ENCODE results near the gene TMEM176A. TPM values are rescaled to one million over a fixed set of nuclear protein-coding genes. Genes with fewer than 3 reads are reported as not detected.
A peak's percentile ranks its signal among the peaks of the same experiment; 100 is the strongest.

Gene TMEM176A
- polyA plus RNA-seq, 2 of the 4 experiments (the other 2 are of a cell fraction), result 0.05 TPM; not detected in 1

DNA sequence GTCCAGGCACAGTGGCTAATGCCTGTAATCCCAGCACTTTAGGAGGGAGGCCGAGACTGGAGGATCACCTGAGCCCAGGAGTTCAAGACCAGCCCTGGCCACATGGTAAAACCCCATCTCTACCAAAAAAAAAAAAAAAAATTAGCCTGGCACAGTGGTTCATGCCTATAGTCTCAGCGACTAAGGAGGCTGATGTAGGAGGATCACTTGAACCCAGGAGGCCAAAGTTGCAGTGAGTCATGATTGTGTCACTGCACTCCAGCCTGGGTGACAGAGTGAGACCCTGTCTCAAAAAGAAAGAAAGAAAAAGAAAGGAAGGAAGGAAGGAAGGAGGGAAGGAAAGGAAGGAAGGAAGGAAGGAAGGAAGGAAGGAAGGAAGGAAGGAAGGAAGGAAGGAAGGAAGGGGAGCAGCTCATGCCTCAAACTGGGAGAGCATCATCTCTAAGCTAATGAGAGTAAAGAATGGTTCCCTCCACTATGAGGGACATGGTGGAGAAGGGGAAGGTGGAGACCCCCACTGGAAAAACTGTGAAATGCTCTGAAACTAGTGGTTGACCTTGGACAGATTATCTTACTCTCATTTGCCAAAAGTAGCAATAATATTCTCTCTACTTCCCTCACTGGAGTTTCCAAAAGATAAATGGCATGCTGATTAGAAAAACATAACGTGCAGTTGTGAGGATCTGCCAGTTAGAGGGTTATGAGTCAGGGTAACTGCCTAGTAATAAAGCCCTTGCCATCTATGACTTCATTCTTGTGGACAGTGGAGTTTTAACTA is 46.6 kb upstream of the TMEM176A start:
- ATAC-seq (peak in 1 of 2 experiments; percentile 60; a peak in 2 of 6 replicates), FAIRE-seq (no peak), DNase-seq (ENCODE audit: low read depth in 1 of 2, low spot score in 1 of 2) (no peak)
- 2% methylated on average over 3 of the region's 3 CpGs for WGBS (ENCODE audit: missing lambda C conversion rate)
- H3K4me2 ChIP-seq, result no peak overlapping the region
- H3K27ac ChIP-seq, result no peak overlapping the region
- ChIA-PET POLR2A (no interaction called here), CTCF (no interaction called here)
- H3K9me3 ChIP-seq, result no peaks in the 10 kb centered on the region
- no peak overlapping the region for H3K4me3 ChIP-seq
- peak in 1 of 2 experiments; percentile 27; a peak in 1 of 5 replicates for TF ChIP-seq RAD21 (conservative IDR thresholded peaks at IDR 0.05 in 1 of 2, IDR thresholded peaks at IDR 0.05 in 1 of 2)
- no peak for TF ChIP-seq GATA3 (IDR thresholded peaks at IDR 0.05; ENCODE audit: borderline replicate concordance)
- no peaks in the 10 kb centered on the region for H3K4me1 ChIP-seq

DNA sequence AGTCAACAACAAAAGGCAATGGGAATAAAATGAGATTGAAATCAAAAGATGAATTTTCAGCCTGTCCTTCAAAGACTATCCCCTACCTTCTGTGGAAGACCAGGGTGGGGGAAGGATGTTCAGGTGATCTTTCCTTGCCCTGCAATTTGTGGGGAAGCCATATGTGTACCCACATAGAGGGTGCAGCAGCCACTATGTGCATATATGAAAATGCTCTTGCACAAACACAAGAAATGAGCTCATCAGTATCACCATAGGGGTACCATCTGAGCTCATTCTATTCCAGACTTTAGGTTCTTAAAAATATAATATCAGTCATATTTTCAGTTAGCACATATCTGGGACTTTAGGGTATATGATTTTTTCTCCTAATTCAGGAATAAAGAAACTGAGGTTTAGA is 45.6 kb upstream of the TMEM176A start:
- no peaks in the 10 kb centered on the region for H3K4me1 ChIP-seq
- POLR2A ChIA-PET, result no interaction called here
- no peak overlapping the region for H3K4me3 ChIP-seq
- ATAC-seq (no peak), DNase-seq (ENCODE audit: low read depth in 1 of 2, low spot score in 1 of 2) (no peak), FAIRE-seq (no peak)
- no peak for TF ChIP-seq BHLHE40 (IDR thresholded peaks at IDR 0.05; ENCODE audit: low read depth, low read length)
- TF ChIP-seq, protein P1, sequence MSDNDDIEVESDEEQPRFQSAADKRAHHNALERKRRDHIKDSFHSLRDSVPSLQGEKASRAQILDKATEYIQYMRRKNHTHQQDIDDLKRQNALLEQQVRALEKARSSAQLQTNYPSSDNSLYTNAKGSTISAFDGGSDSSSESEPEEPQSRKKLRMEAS (IDR thresholded peaks at IDR 0.05), result no peak
- TF ChIP-seq CHD2 (IDR thresholded peaks at IDR 0.05; ENCODE audit: low read length, partially characterized antibody), result no peak
- H3K27ac ChIP-seq, result no peak overlapping the region
- H3K4me2 ChIP-seq, result no peak overlapping the region
- H3K9me3 ChIP-seq, result no peaks in the 10 kb centered on the region
- CTCF ChIA-PET, result no interaction called here

DNA sequence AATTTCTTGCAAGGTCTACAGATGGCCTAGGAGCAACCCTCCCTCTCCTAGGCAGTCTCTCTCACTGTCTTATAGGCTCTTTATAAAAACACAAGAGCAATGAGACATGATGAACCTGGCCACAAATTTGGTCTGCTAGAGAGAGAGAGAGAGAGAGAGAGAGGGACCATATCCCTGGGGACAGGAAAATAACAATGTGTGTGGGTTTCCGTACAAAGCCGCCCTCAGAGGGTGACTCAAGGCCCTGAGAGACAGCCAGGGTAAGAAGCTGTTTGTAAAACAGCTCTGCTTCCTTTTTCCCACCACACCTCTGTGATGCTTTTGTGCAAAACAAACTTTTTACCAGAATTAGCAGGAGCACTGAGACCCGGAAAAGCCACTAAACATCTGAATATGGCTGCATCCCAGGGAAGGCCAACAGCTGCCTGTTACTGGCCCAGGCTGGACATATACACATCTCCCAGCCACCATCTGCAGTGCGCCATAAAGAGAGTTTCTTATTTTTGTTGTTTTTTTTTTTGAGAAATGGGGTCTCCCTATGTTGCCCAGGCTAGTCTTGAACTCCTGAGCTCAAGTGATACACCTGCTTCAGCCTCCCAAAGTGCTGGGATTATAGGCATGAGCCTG is 45.0 kb upstream of the TMEM176A start:
- H3K4me3 ChIP-seq, result no peak overlapping the region
- ChIA-PET CTCF (no interaction called here), POLR2A (no interaction called here)
- DNase-seq (ENCODE audit: low read depth in 1 of 2, low spot score in 1 of 2), result no peak
- no peak for TF ChIP-seq GATA3 (IDR thresholded peaks at IDR 0.05; ENCODE audit: borderline replicate concordance)
- TF ChIP-seq KDM1A (IDR thresholded peaks at IDR 0.05; ENCODE audit: low read depth), result no peak
- TF ChIP-seq, protein P2, sequence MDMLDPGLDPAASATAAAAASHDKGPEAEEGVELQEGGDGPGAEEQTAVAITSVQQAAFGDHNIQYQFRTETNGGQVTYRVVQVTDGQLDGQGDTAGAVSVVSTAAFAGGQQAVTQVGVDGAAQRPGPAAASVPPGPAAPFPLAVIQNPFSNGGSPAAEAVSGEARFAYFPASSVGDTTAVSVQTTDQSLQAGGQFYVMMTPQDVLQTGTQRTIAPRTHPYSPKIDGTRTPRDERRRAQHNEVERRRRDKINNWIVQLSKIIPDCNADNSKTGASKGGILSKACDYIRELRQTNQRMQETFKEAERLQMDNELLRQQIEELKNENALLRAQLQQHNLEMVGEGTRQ (IDR thresholded peaks at IDR 0.05), result no peak
- TF ChIP-seq RCOR1 (IDR thresholded peaks at IDR 0.05; ENCODE audit: low read depth, low read length), result no peak
- TF ChIP-seq NPAS2 (CRISPR knock-in tag; IDR thresholded peaks at IDR 0.05; ENCODE audit: borderline replicate concordance), result no peak
- TF ChIP-seq ZFP36 (IDR thresholded peaks at IDR 0.05; ENCODE audit: borderline replicate concordance, partially characterized antibody), result no peak
- TF ChIP-seq, protein P3, sequence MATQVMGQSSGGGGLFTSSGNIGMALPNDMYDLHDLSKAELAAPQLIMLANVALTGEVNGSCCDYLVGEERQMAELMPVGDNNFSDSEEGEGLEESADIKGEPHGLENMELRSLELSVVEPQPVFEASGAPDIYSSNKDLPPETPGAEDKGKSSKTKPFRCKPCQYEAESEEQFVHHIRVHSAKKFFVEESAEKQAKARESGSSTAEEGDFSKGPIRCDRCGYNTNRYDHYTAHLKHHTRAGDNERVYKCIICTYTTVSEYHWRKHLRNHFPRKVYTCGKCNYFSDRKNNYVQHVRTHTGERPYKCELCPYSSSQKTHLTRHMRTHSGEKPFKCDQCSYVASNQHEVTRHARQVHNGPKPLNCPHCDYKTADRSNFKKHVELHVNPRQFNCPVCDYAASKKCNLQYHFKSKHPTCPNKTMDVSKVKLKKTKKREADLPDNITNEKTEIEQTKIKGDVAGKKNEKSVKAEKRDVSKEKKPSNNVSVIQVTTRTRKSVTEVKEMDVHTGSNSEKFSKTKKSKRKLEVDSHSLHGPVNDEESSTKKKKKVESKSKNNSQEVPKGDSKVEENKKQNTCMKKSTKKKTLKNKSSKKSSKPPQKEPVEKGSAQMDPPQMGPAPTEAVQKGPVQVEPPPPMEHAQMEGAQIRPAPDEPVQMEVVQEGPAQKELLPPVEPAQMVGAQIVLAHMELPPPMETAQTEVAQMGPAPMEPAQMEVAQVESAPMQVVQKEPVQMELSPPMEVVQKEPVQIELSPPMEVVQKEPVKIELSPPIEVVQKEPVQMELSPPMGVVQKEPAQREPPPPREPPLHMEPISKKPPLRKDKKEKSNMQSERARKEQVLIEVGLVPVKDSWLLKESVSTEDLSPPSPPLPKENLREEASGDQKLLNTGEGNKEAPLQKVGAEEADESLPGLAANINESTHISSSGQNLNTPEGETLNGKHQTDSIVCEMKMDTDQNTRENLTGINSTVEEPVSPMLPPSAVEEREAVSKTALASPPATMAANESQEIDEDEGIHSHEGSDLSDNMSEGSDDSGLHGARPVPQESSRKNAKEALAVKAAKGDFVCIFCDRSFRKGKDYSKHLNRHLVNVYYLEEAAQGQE (IDR thresholded peaks at IDR 0.05), result no peak
- TF ChIP-seq, protein P1 (IDR thresholded peaks at IDR 0.05), result no peak
- no peak overlapping the region for H3K4me2 ChIP-seq
- H3K27ac ChIP-seq, result no peak overlapping the region
- no peak for FAIRE-seq
- ATAC-seq, result no peak
- H3K9me3 ChIP-seq, result no peaks in the 10 kb centered on the region
- 33% methylated on average over 4 of the region's 4 CpGs for WGBS (ENCODE audit: missing lambda C conversion rate)
- no peaks in the 10 kb centered on the region for H3K4me1 ChIP-seq

DNA sequence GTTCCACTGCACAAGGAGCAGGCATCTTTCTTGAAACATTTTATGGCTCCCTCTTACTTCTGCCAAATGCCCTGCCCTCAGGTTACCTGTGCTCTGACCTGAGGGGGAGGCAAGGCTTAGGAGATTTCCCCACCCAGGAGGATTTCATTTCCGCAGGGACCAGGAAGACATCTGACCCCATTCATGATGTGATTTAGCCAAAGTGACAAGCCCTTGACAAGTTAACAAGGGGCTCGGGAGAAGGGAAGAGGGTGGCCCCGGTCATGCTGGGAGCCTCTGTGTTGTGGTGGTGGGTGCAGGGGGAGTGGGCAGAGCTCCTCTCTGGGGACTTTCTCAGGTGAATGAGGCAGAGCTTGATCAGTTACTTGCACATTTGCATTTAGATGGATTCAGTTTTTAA is 44.4 kb upstream of the TMEM176A start:
- Histone ChIP-seq H3K27ac (no peak overlapping the region), H3K9me3 (no peaks in the 10 kb centered on the region), H3K4me1 (no peaks in the 10 kb centered on the region), H3K4me2 (no peak overlapping the region), H3K4me3 (no peak overlapping the region)
- WGBS (ENCODE audit: missing lambda C conversion rate), result 44% methylated on average over 3 of the region's 3 CpGs
- POLR2A ChIA-PET, result no interaction called here
- no peak for ATAC-seq
- no peak for FAIRE-seq
- CTCF ChIA-PET, result no interaction called here
- no peak for DNase-seq (ENCODE audit: low read depth in 1 of 2, low spot score in 1 of 2)
- TF ChIP-seq EHF (CRISPR knock-in tag; IDR thresholded peaks at IDR 0.05), result no peak
- TF ChIP-seq FOSB (CRISPR knock-in tag; IDR thresholded peaks at IDR 0.05), result no peak
- no peak for TF ChIP-seq EHMT2 (IDR thresholded peaks at IDR 0.05; ENCODE audit: low read depth)
- TF ChIP-seq CHD4 (IDR thresholded peaks at IDR 0.05; ENCODE audit: borderline replicate concordance), result no peak
- no peak for TF ChIP-seq NR3C1 (IDR thresholded peaks at IDR 0.05)
- no peak for TF ChIP-seq ZC3H11A (IDR thresholded peaks at IDR 0.05)
- TF ChIP-seq RFX5 (IDR thresholded peaks at IDR 0.05), result no peak
- TF ChIP-seq SMC3 (IDR thresholded peaks at IDR 0.05), result no peak
- TF ChIP-seq, protein P4, sequence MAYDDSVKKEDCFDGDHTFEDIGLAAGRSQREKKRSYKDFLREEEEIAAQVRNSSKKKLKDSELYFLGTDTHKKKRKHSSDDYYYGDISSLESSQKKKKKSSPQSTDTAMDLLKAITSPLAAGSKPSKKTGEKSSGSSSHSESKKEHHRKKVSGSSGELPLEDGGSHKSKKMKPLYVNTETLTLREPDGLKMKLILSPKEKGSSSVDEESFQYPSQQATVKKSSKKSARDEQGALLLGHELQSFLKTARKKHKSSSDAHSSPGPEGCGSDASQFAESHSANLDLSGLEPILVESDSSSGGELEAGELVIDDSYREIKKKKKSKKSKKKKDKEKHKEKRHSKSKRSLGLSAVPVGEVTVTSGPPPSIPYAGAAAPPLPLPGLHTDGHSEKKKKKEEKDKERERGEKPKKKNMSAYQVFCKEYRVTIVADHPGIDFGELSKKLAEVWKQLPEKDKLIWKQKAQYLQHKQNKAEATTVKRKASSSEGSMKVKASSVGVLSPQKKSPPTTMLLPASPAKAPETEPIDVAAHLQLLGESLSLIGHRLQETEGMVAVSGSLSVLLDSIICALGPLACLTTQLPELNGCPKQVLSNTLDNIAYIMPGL (CRISPR knock-in tag; IDR thresholded peaks at IDR 0.05; ENCODE audit: borderline replicate concordance), result no peak

All from A549 (cell line).